IMR-90 (cell line): ENCODE data around the gene PSMB5. TPM values are rescaled to one million over a fixed set of nuclear protein-coding genes. Genes with fewer than 3 reads are reported as not detected.
A peak's percentile ranks its signal among the peaks of the same experiment; 100 is the strongest.

Experiments used
- ATAC-seq: fragments of 200-7000 bp; cut with Tn5 transposase; 2 replicates; pipeline ENCODE4 v1.9.1; 2020; ENCODE audit warnings: low read depth, mild to moderate bottlenecking, moderate library complexity
- BruUV-seq: library from RNA; stranded (reverse); fragments of 400-500 nt; replicated peaks from 2 replicates; lab custom pipeline; 2021; lab: Mats Ljungman, UMichigan
- CTCF ChIA-PET: fragments of 300-600 bp; formaldehyde crosslinking; extraction: SDS; loops from one replicate; lab custom pipeline; 2021; ENCODE audit warnings: antibody characterized with exemption; lab: Yijun Ruan, JAX
- POLR2A ChIA-PET: fragments of 300-600 bp; sonication (Branson Sonifier 250); formaldehyde crosslinking; loops from one replicate; lab custom pipeline; 2022; ENCODE audit warnings: antibody characterized with exemption; ENCODE audit not compliant: unreplicated experiment; lab: Charles Lee
- DNase-seq: peaks from one replicate; pipeline ENCODE4 v3.0.0; 2013
- H2AFZ ChIP-seq: replicated peaks from 2 replicates; pipeline ENCODE3; 2013; ENCODE audit warnings: low read length, mild to moderate bottlenecking; ENCODE audit not compliant: poor library complexity
- H2AK5ac ChIP-seq: 2 replicates; pipeline ENCODE4 v1.6.1; 2013; ENCODE audit warnings: low read depth, low read length, inconsistent platforms
- H2AK9ac ChIP-seq: replicated peaks from 2 replicates; pipeline ENCODE3; 2013; ENCODE audit warnings: mild to moderate bottlenecking, low read depth, low read length, moderate library complexity; ENCODE audit not compliant: poor library complexity
- H2BK120ac ChIP-seq: 2 replicates; pipeline ENCODE4 v1.6.1; 2013; ENCODE audit warnings: low read depth, low read length, inconsistent platforms
- H2BK15ac ChIP-seq: 3 replicates; pipeline ENCODE4 v1.6.1; 2013; ENCODE audit warnings: low read depth, low read length, inconsistent platforms
- H2BK20ac ChIP-seq: 2 replicates; pipeline ENCODE4 v1.6.1; 2013; ENCODE audit warnings: low read depth, mild to moderate bottlenecking, inconsistent platforms, low read length, moderate library complexity
- H2BK5ac ChIP-seq: 2 replicates; pipeline ENCODE4 v1.6.1; 2013; ENCODE audit warnings: mild to moderate bottlenecking, low read depth, low read length, inconsistent platforms; ENCODE audit not compliant: poor library complexity, severe bottlenecking
- H3K14ac ChIP-seq: replicated peaks from 2 replicates; pipeline ENCODE4 v1.6.1; 2013; ENCODE audit warnings: low read depth, low read length, inconsistent platforms
- H3K18ac ChIP-seq: 2 replicates; pipeline ENCODE4 v1.6.1; 2013; ENCODE audit warnings: low read depth, low read length, control low read depth
- H3K23ac ChIP-seq: 2 replicates; pipeline ENCODE4 v1.6.1; 2013; ENCODE audit warnings: low read depth, low read length, inconsistent platforms
- H3K27ac ChIP-seq: 2 replicates; pipeline ENCODE4 v1.5.1; 2013; ENCODE audit warnings: mild to moderate bottlenecking, control low read depth, low read length; ENCODE audit not compliant: insufficient read depth
- H3K27me3 ChIP-seq: 2 replicates; pipeline ENCODE4 v1.6.1; 2013; ENCODE audit warnings: low read length; ENCODE audit not compliant: control insufficient read depth, insufficient read depth
- H3K36me3 ChIP-seq: 2 replicates; pipeline ENCODE4 v1.6.1; 2013; ENCODE audit warnings: low read length, mixed read lengths; ENCODE audit not compliant: control insufficient read depth, insufficient read depth
- H3K4ac ChIP-seq: 2 replicates; pipeline ENCODE4 v1.6.1; 2013; ENCODE audit warnings: low read depth, low read length, inconsistent platforms
- H3K4me1 ChIP-seq: 2 replicates; pipeline ENCODE4 v1.6.1; 2013; ENCODE audit warnings: low read length, mixed read lengths; ENCODE audit not compliant: control insufficient read depth, insufficient read depth
- H3K4me2 ChIP-seq: 2 replicates; pipeline ENCODE4 v1.6.1; 2013; ENCODE audit warnings: low read depth, mild to moderate bottlenecking, control low read depth, low read length, moderate library complexity
- H3K4me3 ChIP-seq: 2 replicates; pipeline ENCODE4 v1.5.1; 2013; ENCODE audit warnings: low read depth, mild to moderate bottlenecking, control low read depth, low read length, moderate library complexity; ENCODE audit not compliant: insufficient read depth
- H3K56ac ChIP-seq: 2 replicates; pipeline ENCODE4 v1.6.1; 2013; ENCODE audit warnings: low read length, inconsistent platforms; ENCODE audit not compliant: insufficient read depth; ENCODE audit errors: extremely low read depth
- H3K79me1 ChIP-seq, 2 experiments: 2 replicates each; pipeline ENCODE4 v1.6.1; 2013; ENCODE audit warnings: low read length in 2 of 2, inconsistent platforms in 1 of 2, low read depth in 1 of 2
- H3K9ac ChIP-seq: 2 replicates; pipeline ENCODE4 v1.6.1; 2013; ENCODE audit warnings: low read depth, low read length, control low read depth
- H3K9me1 ChIP-seq: 2 replicates; pipeline ENCODE4 v1.6.1; 2013; ENCODE audit warnings: low read length, inconsistent platforms; ENCODE audit not compliant: insufficient read depth
- H3K9me3 ChIP-seq: 2 replicates; pipeline ENCODE4 v1.6.1; 2013; ENCODE audit warnings: low read length; ENCODE audit not compliant: control insufficient read depth, insufficient read depth
- H4K20me1 ChIP-seq: 2 replicates; pipeline ENCODE4 v1.6.1; 2013; ENCODE audit warnings: low read length, inconsistent platforms; ENCODE audit not compliant: insufficient read depth
- H4K5ac ChIP-seq: 2 replicates; pipeline ENCODE4 v1.6.1; 2013; ENCODE audit warnings: mild to moderate bottlenecking, low read depth, low read length, control low read depth
- H4K8ac ChIP-seq, 2 experiments: 2 replicates each; pipeline ENCODE4 v1.6.1; 2013; ENCODE audit warnings: low read depth in 2 of 2, low read length in 2 of 2, control low read depth in 1 of 2, inconsistent platforms in 1 of 2
- H4K91ac ChIP-seq: 2 replicates; pipeline ENCODE4 v1.6.1; 2013; ENCODE audit warnings: low read depth, low read length, inconsistent platforms; ENCODE audit not compliant: insufficient read depth
- BHLHE40 ChIP-seq: fragments of 150-350 bp; IDR thresholded peaks from 2 replicates; pipeline ENCODE4 v1.6.1; 2016; ENCODE audit warnings: mild to moderate bottlenecking, low read depth, low read length
- CEBPB ChIP-seq: IDR thresholded peaks from 2 replicates; pipeline ENCODE4 v1.6.1; 2012; ENCODE audit warnings: low read depth, low read length, improper control_type of control experiment
- CHD1 ChIP-seq: IDR thresholded peaks from 2 replicates; pipeline ENCODE4 v1.6.1; 2012; ENCODE audit warnings: low read depth, low read length, improper control_type of control experiment
- FOS ChIP-seq: fragments of 150-350 bp; IDR thresholded peaks from 2 replicates; pipeline ENCODE4 v1.6.1; 2016; ENCODE audit warnings: low read depth, low read length
- MAFK ChIP-seq: IDR thresholded peaks from 2 replicates; pipeline ENCODE4 v1.6.1; 2012; ENCODE audit warnings: low read depth, low read length, improper control_type of control experiment
- MXI1 ChIP-seq: IDR thresholded peaks from 2 replicates; pipeline ENCODE4 v1.6.1; 2012; ENCODE audit warnings: low read depth, mild to moderate bottlenecking, low read length, moderate library complexity, borderline replicate concordance
- NFE2L2 ChIP-seq: fragments of 150-350 bp; IDR thresholded peaks from 2 replicates; pipeline ENCODE4 v1.6.1; 2016; ENCODE audit warnings: low read depth, mild to moderate bottlenecking, low read length
- POLR2A ChIP-seq: IDR thresholded peaks from 2 replicates; pipeline ENCODE4 v1.6.1; 2012; ENCODE audit warnings: mild to moderate bottlenecking, low read depth, low read length
- SMC3 ChIP-seq: fragments of 150-350 bp; IDR thresholded peaks from 2 replicates; pipeline ENCODE4 v1.6.1; 2016; ENCODE audit warnings: low read depth, mild to moderate bottlenecking, antibody characterized with exemption, low read length, moderate library complexity
- WGBS, 2 experiments: methylation state at CpG; one replicate each; pipeline versions ENCODE4 v1.1.5 to v1.1.7; 2013; ENCODE audit warnings: missing lambda C conversion rate in 2 of 2; ENCODE audit not compliant: insufficient read length in 1 of 2; ENCODE audit errors: extremely low coverage in 2 of 2; 5-methylcytosine and 5-hydroxymethylcytosine counted together
- dilution Hi-C: fragments of 300-500 bp; cut with HindIII; formaldehyde crosslinking; loops from one replicate; pipeline ENCODE4 v1.14.3; 2018; ENCODE audit warnings: low sequenced_read_pairs; ENCODE audit not compliant: unreplicated experiment
- in situ Hi-C: fragments of 300-500 bp; cut with MboI; formaldehyde crosslinking; loops from 3 replicates; pipeline ENCODE4 v1.14.3; 2019; ENCODE audit warnings: low sequenced_read_pairs, inconsistent platforms, mixed read lengths
- intact Hi-C: fragments of 100-400 bp; cut with micrococcal nuclease; formaldehyde crosslinking; loops from 2 replicates; pipeline ENCODE4 v1.10.0; 2022
- polyA plus RNA-seq, 3 experiments: library from polyadenylated mRNA; depleted of rRNA; stranded (reverse); fragments of >200 nt; gene quantifications; 2 replicates each; pipeline ENCODE4 v1.2.3, GENCODE V29; 2012; ENCODE audit warnings: low replicate concordance in 1 of 3
- total RNA-seq: library from RNA; depleted of rRNA; stranded (reverse); fragments of >200 nt; gene quantifications from 2 replicates; pipeline ENCODE4 v1.2.3, GENCODE V29; 2012
- TF ChIP-seq, protein P1 (sequence below): fragments of 150-350 bp; IDR thresholded peaks from 2 replicates; pipeline ENCODE4 v1.6.1; 2016; ENCODE audit warnings: low read depth, mild to moderate bottlenecking, low read length, moderate library complexity, borderline replicate concordance
- TF ChIP-seq, protein P2 (sequence below): conservative IDR thresholded peaks from 2 replicates; pipeline ENCODE4 v1.5.1; 2012; ENCODE audit warnings: mild to moderate bottlenecking, low read depth, low read length, improper control_type of control experiment
- TF ChIP-seq, protein P3 (sequence below): fragments of 150-350 bp; IDR thresholded peaks from 2 replicates; pipeline ENCODE4 v1.6.1; 2017; ENCODE audit warnings: mild to moderate bottlenecking, antibody characterized with exemption, low read length, low read depth

Gene PSMB5
- total and polyA plus RNA-seq, 2 of the 4 experiments (the other 2 are of a cell fraction): 310 to 321 TPM

DNA sequence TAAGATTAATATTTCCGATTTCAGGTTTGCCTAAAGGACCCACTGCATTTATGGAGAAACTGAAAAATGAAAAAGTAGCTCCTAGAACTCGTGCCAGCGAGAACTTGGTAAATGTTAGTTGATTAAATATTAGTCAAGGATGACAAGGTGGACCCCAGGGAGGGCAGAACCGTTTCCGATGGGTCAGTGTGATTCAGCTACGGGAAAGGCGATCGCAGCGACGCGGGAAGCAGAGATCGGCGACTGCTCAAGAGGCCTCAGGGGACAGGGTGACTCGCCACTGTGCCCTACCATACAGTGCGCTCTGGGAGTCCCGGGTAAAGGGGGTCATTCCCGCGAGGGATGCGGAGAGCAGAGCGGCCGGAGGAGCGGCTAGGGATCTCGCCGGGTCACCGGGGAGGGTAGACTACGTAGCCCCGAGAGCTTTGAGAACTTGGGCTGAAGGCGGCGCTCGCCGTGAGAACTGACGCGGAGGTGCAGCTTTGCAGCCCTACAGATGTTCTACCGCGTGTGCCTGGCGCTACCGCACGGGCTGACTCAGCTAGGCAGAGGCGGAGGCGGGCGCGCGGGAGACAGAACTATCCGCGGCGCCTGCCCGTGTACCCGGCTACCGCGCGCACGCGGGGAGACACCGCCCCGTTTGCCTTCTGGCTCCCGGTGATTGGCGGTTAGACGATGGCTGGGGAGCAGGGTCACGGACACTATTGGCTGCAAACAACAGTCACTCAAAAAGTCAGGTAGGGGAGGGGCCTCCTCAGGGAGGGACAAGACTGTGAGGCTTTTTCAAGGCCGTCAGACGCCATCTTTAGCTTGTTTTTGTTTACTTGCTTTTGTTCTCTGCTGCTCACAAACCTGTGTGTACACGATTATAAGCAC is 27.9 kb downstream of the PSMB5 start:
- Histone ChIP-seq H3K9me3 (no peaks in the 10 kb centered on the region), H4K91ac (peak overlapping the region; percentile 98), H3K4me2 (peak overlapping the region; percentile 92), H3K4me3 (peak overlapping the region; percentile 58), H3K9me1 (peaks cover 3% of the 10 kb centered on the region; the same call in 1 of the 2 replicates), H3K4ac (peak overlapping the region; percentile 99), H2AK9ac (peak overlapping the region; percentile 95), H2BK15ac (peak overlapping the region; percentile 41; the same call in 2 of the 3 replicates), H3K79me1 (peaks cover 0 to 12% of the 10 kb centered on the region in 2 experiments; a peak in 3 of 4 replicates), H3K4me1 (peaks cover 2% of the 10 kb centered on the region; the same call in 1 of the 2 replicates), H3K18ac (peak overlapping the region; percentile 92), H4K5ac (peak overlapping the region; percentile 91), H3K14ac (peak overlapping the region; percentile 99), H2AFZ (peak overlapping the region; percentile 93), H3K9ac (peak overlapping the region; percentile 74), H2BK120ac (peak overlapping the region; percentile 94), H2AK5ac (peak overlapping the region; percentile 73), H3K27ac (peak overlapping the region; percentile 82), H3K23ac (peak overlapping the region; percentile 97), H2BK20ac (peak overlapping the region; percentile 86), H4K20me1 (no peaks in the 10 kb centered on the region), H4K8ac (peak overlapping the region; percentile 81 to 100), H2BK5ac (peak overlapping the region; percentile 85), H3K27me3 (no peaks in the 10 kb centered on the region), H3K56ac (peak overlapping the region; percentile 88), H3K36me3 (no peaks in the 10 kb centered on the region)
- CTCF ChIA-PET: interaction anchor here (0.7 to 3.2 kb wide), 6 partner anchors 10 to 62 kb away, joined by 3 to 20 read pairs (median 6); partner anchors contain the start of gene CDH24
- BruUV-seq: no TSS peak
- DNase-seq: peak; percentile 97
- ATAC-seq: peak; percentile 97
- in situ Hi-C loops: no loop called here
- POLR2A ChIA-PET: interaction anchor here (1.0 to 1.5 kb wide), 4 partner anchors 11 to 33 kb away, joined by 4 to 13 read pairs (median 6); no protein-coding TSS in a partner anchor
- 1% methylated on average over 53 of the region's 62 CpGs; no CpG with 5 or more reads in 1 of the 2 experiments for WGBS, 2 experiments
- dilution Hi-C loops: no loop called here
- intact Hi-C loops: loop anchor here (2.0 kb wide), 1 partner anchor 28 kb away; the partner anchor contains the start of gene PSMB5
- TF ChIP-seq FOS (peak; percentile 45; the same call in 1 of the 2 replicates), SMC3 (no peak), NFE2L2 (0 out of 2 replicates have a peak, but pooled peaks have one; percentile 2), CHD1 (no peak), CEBPB (no peak), POLR2A (peak; percentile 70), BHLHE40 (peak; percentile 81), MAFK (peak; percentile 56), MXI1 (peak; percentile 81)
- TF ChIP-seq, protein P1, sequence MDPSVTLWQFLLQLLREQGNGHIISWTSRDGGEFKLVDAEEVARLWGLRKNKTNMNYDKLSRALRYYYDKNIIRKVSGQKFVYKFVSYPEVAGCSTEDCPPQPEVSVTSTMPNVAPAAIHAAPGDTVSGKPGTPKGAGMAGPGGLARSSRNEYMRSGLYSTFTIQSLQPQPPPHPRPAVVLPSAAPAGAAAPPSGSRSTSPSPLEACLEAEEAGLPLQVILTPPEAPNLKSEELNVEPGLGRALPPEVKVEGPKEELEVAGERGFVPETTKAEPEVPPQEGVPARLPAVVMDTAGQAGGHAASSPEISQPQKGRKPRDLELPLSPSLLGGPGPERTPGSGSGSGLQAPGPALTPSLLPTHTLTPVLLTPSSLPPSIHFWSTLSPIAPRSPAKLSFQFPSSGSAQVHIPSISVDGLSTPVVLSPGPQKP: no peak
- TF ChIP-seq, protein P2, sequence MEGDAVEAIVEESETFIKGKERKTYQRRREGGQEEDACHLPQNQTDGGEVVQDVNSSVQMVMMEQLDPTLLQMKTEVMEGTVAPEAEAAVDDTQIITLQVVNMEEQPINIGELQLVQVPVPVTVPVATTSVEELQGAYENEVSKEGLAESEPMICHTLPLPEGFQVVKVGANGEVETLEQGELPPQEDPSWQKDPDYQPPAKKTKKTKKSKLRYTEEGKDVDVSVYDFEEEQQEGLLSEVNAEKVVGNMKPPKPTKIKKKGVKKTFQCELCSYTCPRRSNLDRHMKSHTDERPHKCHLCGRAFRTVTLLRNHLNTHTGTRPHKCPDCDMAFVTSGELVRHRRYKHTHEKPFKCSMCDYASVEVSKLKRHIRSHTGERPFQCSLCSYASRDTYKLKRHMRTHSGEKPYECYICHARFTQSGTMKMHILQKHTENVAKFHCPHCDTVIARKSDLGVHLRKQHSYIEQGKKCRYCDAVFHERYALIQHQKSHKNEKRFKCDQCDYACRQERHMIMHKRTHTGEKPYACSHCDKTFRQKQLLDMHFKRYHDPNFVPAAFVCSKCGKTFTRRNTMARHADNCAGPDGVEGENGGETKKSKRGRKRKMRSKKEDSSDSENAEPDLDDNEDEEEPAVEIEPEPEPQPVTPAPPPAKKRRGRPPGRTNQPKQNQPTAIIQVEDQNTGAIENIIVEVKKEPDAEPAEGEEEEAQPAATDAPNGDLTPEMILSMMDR: peak; percentile 32
- TF ChIP-seq, protein P3, sequence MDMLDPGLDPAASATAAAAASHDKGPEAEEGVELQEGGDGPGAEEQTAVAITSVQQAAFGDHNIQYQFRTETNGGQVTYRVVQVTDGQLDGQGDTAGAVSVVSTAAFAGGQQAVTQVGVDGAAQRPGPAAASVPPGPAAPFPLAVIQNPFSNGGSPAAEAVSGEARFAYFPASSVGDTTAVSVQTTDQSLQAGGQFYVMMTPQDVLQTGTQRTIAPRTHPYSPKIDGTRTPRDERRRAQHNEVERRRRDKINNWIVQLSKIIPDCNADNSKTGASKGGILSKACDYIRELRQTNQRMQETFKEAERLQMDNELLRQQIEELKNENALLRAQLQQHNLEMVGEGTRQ: peak; percentile 17; the same call in 1 of the 2 replicates
